Neuronal stem cell (in vitro differentiated cells): ENCODE results near the gene MOXD1.

Experiments
- DNase-seq: peaks from one replicate; pipeline ENCODE4 v3.0.0-alpha.2; 2013; ENCODE audit warnings: low spot score
- H2AFZ ChIP-seq: one replicate; pipeline ENCODE4 v1.6.1; 2013; ENCODE audit warnings: mild to moderate bottlenecking, low read length, inconsistent platforms
- H2AK5ac ChIP-seq: 2 replicates; pipeline ENCODE4 v1.6.1; 2013; ENCODE audit warnings: low read depth, mild to moderate bottlenecking, inconsistent platforms, low read length, moderate library complexity, mixed read lengths
- H2BK120ac ChIP-seq: 2 replicates; pipeline ENCODE4 v1.6.1; 2013; ENCODE audit warnings: low read depth, mild to moderate bottlenecking, inconsistent platforms, low read length, moderate library complexity, mixed read lengths
- H2BK12ac ChIP-seq: one replicate; pipeline ENCODE4 v1.6.1; 2013; ENCODE audit warnings: low read length, inconsistent platforms
- H2BK15ac ChIP-seq: 2 replicates; pipeline ENCODE4 v1.6.1; 2013; ENCODE audit warnings: mild to moderate bottlenecking, low read length, inconsistent platforms, mixed read lengths
- H2BK5ac ChIP-seq: one replicate; pipeline ENCODE4 v1.6.1; 2013; ENCODE audit warnings: inconsistent platforms, mild to moderate bottlenecking, low read length, moderate library complexity
- H3K14ac ChIP-seq: one replicate; pipeline ENCODE4 v1.6.1; 2013; ENCODE audit warnings: low read length, inconsistent platforms
- H3K18ac ChIP-seq: 2 replicates; pipeline ENCODE4 v1.6.1; 2013; ENCODE audit warnings: low read length, inconsistent platforms
- H3K23ac ChIP-seq: 2 replicates; pipeline ENCODE4 v1.6.1; 2013; ENCODE audit warnings: low read depth, mild to moderate bottlenecking, mixed read lengths, low read length, inconsistent platforms; ENCODE audit not compliant: poor library complexity
- H3K27ac ChIP-seq: replicated peaks from 3 replicates; pipeline ENCODE4 v1.5.1; 2013; ENCODE audit warnings: low read length, inconsistent platforms
- H3K27me3 ChIP-seq, 3 experiments: 2 replicates each; pipeline ENCODE4 v1.6.1; 2013; ENCODE audit warnings: low read length in 3 of 3, mild to moderate bottlenecking in 2 of 3, inconsistent platforms in 1 of 3, low read depth in 1 of 3, mixed read lengths in 1 of 3, moderate library complexity in 1 of 3; ENCODE audit not compliant: control insufficient read depth in 3 of 3, insufficient read depth in 3 of 3
- H3K36me3 ChIP-seq, 2 donors: replicated peaks in 1 of 2; 2 replicates each; pipeline ENCODE4 v1.6.1; 2013; ENCODE audit warnings: low read length in 2 of 2; ENCODE audit not compliant: control insufficient read depth in 2 of 2, insufficient read depth in 2 of 2
- H3K4ac ChIP-seq: 2 replicates; pipeline ENCODE4 v1.6.1; 2013; ENCODE audit warnings: inconsistent platforms, mild to moderate bottlenecking, low read length, moderate library complexity
- H3K4me1 ChIP-seq, 2 donors: 1 replicate in 1 of 2; 2 replicates in 1 of 2; pipeline ENCODE4 v1.6.1; 2013; ENCODE audit warnings: low read length in 2 of 2, low read depth in 1 of 2; ENCODE audit not compliant: control insufficient read depth in 2 of 2, insufficient read depth in 1 of 2
- H3K4me2 ChIP-seq: one replicate; pipeline ENCODE4 v1.6.1; 2013; ENCODE audit warnings: mild to moderate bottlenecking, low read length, inconsistent platforms; ENCODE audit not compliant: insufficient read depth, poor library complexity, severe bottlenecking
- H3K4me3 ChIP-seq, 2 donors: 2 replicates each; pipeline ENCODE4 v1.5.1; 2013; ENCODE audit warnings: low read length in 2 of 2, mild to moderate bottlenecking in 2 of 2, inconsistent platforms in 1 of 2, moderate library complexity in 1 of 2
- H3K79me1 ChIP-seq: one replicate; pipeline ENCODE4 v1.6.1; 2013; ENCODE audit warnings: low read depth, mild to moderate bottlenecking, inconsistent platforms, low read length, moderate library complexity
- H3K9ac ChIP-seq: one replicate; pipeline ENCODE4 v1.6.1; 2013; ENCODE audit warnings: mild to moderate bottlenecking, low read depth, low read length, inconsistent platforms; ENCODE audit not compliant: poor library complexity
- H3K9me3 ChIP-seq, 2 donors: replicated peaks in 1 of 2; 2 replicates each; pipeline versions ENCODE3 to v1.6.1; 2013; ENCODE audit warnings: low read length in 2 of 2, mild to moderate bottlenecking in 2 of 2, inconsistent platforms in 1 of 2, low read depth in 1 of 2, mixed read lengths in 1 of 2, moderate library complexity in 1 of 2; ENCODE audit not compliant: control insufficient read depth in 2 of 2, insufficient read depth in 1 of 2
- H4K8ac ChIP-seq: one replicate; pipeline ENCODE4 v1.6.1; 2013; ENCODE audit warnings: low read depth, mild to moderate bottlenecking, inconsistent platforms, low read length, moderate library complexity
- H4K91ac ChIP-seq: one replicate; pipeline ENCODE4 v1.6.1; 2013; ENCODE audit warnings: low read length, low read depth, mild to moderate bottlenecking, inconsistent platforms; ENCODE audit not compliant: poor library complexity
- WGBS, 2 donors: extraction: QIAGEN DNeasy Blood & Tissue Kit; methylation state at CpG; one replicate each; pipeline ENCODE4 v1.1.7; 2013; ENCODE audit warnings: missing lambda C conversion rate in 2 of 2, mixed read lengths in 1 of 2; ENCODE audit not compliant: insufficient read length in 2 of 2, insufficient replicate concordance in 1 of 2; ENCODE audit errors: extremely low coverage in 2 of 2; 5-methylcytosine and 5-hydroxymethylcytosine counted together

MOXD1 gene

GRCh38 chr6:132413499-132413802, 12.2 kb upstream of the MOXD1 start:
- Histone ChIP-seq H2AK5ac (no peak overlapping the region), H4K8ac (no peak overlapping the region), H3K18ac (no peak overlapping the region), H3K14ac (no peak overlapping the region), H2BK12ac (no peak overlapping the region), H2BK15ac (no peak overlapping the region), H3K9me3 (no peaks in the 10 kb centered on the region), H2BK120ac (no peak overlapping the region), H3K23ac (no peak overlapping the region), H3K79me1 (no peaks in the 10 kb centered on the region), H3K27me3 (no peaks in the 10 kb centered on the region), H4K91ac (no peak overlapping the region), H3K4me1 (peaks cover 0 to 2% of the 10 kb centered on the region in 2 donors), H3K9ac (no peak overlapping the region), H3K4me2 (no peak overlapping the region), H2AFZ (no peak overlapping the region), H3K4me3 (no peak overlapping the region), H3K27ac (no peak overlapping the region), H3K36me3 (no peaks in the 10 kb centered on the region), H2BK5ac (no peak overlapping the region), H3K4ac (no peak overlapping the region)
- no peak for DNase-seq
- WGBS, 2 donors = no CpG with 5 or more reads among the region's 1 CpG

- Histone ChIP-seq H3K79me1 (no peaks in the 10 kb centered on the region), H3K23ac (no peak overlapping the region), H2BK15ac (no peak overlapping the region), H3K9ac (no peak overlapping the region), H2AFZ (no peak overlapping the region), H2BK12ac (no peak overlapping the region), H3K4me2 (no peak overlapping the region), H2AK5ac (no peak overlapping the region), H2BK120ac (no peak overlapping the region), H3K27me3 (no peaks in the 10 kb centered on the region), H3K4ac (no peak overlapping the region), H3K27ac (no peak overlapping the region), H3K4me3 (no peak overlapping the region), H2BK5ac (no peak overlapping the region), H3K18ac (no peak overlapping the region), H3K36me3 (no peaks in the 10 kb centered on the region), H4K91ac (no peak overlapping the region), H3K9me3 (no peaks in the 10 kb centered on the region), H3K14ac (no peak overlapping the region), H4K8ac (no peak overlapping the region), H3K4me1 (peaks cover 0 to 2% of the 10 kb centered on the region in 2 donors)
- no CpG with 5 or more reads among the region's 5 CpGs for WGBS, 2 donors
- no peak for DNase-seq
Measured at GRCh38 chr6:132412656-132413498, 11.6 kb upstream of the MOXD1 start.

GRCh38 chr6:132411296-132411695, 10.0 kb upstream of the MOXD1 start:
- Histone ChIP-seq H2AK5ac (no peak overlapping the region), H3K27ac (no peak overlapping the region), H4K91ac (no peak overlapping the region), H2BK120ac (no peak overlapping the region), H3K18ac (no peak overlapping the region), H3K9me3 (no peaks in the 10 kb centered on the region), H2BK12ac (no peak overlapping the region), H3K27me3 (no peaks in the 10 kb centered on the region), H3K9ac (no peak overlapping the region), H3K4me3 (no peak overlapping the region), H3K36me3 (no peaks in the 10 kb centered on the region), H3K14ac (no peak overlapping the region), H3K4me2 (no peak overlapping the region), H3K4me1 (peaks cover 0 to 2% of the 10 kb centered on the region in 2 donors), H3K4ac (no peak overlapping the region), H2AFZ (no peak overlapping the region), H2BK5ac (no peak overlapping the region), H2BK15ac (no peak overlapping the region), H4K8ac (no peak overlapping the region), H3K79me1 (no peaks in the 10 kb centered on the region), H3K23ac (no peak overlapping the region)
- no CpG with 5 or more reads among the region's 4 CpGs for WGBS, 2 donors
- no peak for DNase-seq

GRCh38 chr6:132410830-132411229, 9.6 kb upstream of the MOXD1 start:
- Histone ChIP-seq H4K91ac (no peak overlapping the region), H3K23ac (no peak overlapping the region), H3K4me2 (no peak overlapping the region), H3K9me3 (no peaks in the 10 kb centered on the region), H2AFZ (no peak overlapping the region), H3K18ac (no peak overlapping the region), H3K4ac (no peak overlapping the region), H3K27ac (no peak overlapping the region), H3K9ac (no peak overlapping the region), H2BK5ac (no peak overlapping the region), H3K4me3 (no peak overlapping the region), H4K8ac (no peak overlapping the region), H2AK5ac (no peak overlapping the region), H2BK15ac (no peak overlapping the region), H2BK120ac (no peak overlapping the region), H3K79me1 (no peaks in the 10 kb centered on the region), H2BK12ac (no peak overlapping the region), H3K27me3 (no peaks in the 10 kb centered on the region), H3K4me1 (peaks cover 0 to 2% of the 10 kb centered on the region in 2 donors), H3K36me3 (no peaks in the 10 kb centered on the region), H3K14ac (no peak overlapping the region)
- no peak for DNase-seq
- WGBS, 2 donors = no CpG with 5 or more reads among the region's 3 CpGs
